GM19463 (cell line): ENCODE results near the gene RASAL2.
A peak's percentile ranks its signal among the peaks of the same experiment; 100 is the strongest.

Experiments used
- ATAC-seq: cut with Tn5 transposase; IDR thresholded peaks from one replicate; pipeline ENCODE4 v1.9.1; 2021; ENCODE audit warnings: mild to moderate bottlenecking, moderate library complexity; ENCODE audit not compliant: unreplicated experiment

RASAL2 gene

DNA sequence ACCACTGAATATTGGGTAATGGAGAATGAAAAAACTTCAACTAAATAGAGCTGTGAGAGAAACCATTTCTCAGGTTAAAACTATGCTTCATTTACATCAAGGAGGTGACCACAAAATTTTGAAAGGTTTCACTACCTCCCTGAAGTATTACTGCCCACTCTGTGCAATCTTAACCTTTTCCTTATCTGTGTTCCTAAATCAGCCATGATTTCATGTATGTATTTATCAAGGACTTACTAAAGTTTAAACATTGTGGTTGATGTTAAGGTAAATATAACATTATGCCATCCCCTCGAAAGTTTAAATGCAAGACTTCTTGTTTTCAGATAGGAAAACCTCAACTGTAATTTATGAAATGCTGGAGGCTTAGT, 318.5 kb downstream of the RASAL2 start:
- peak; percentile 82 for ATAC-seq

DNA sequence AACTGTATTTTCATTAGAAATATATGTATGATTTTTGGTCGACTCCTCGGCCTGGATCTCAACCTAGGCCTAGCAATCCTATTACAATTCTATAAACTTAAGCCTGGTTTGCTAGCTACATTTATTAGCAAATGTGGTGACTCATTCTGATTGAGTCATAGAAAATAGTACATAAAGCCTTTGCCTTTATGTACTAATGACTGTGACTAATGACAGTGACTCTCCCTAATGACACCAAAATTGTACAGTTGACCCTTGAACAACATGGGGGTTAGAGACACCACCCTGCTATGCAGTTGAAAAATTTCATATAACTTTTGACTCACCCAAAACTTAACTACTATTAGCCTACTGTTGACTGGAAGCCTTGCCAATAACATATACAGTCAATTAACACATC, 324.0 kb downstream of the RASAL2 start:
- ATAC-seq = no peak

DNA sequence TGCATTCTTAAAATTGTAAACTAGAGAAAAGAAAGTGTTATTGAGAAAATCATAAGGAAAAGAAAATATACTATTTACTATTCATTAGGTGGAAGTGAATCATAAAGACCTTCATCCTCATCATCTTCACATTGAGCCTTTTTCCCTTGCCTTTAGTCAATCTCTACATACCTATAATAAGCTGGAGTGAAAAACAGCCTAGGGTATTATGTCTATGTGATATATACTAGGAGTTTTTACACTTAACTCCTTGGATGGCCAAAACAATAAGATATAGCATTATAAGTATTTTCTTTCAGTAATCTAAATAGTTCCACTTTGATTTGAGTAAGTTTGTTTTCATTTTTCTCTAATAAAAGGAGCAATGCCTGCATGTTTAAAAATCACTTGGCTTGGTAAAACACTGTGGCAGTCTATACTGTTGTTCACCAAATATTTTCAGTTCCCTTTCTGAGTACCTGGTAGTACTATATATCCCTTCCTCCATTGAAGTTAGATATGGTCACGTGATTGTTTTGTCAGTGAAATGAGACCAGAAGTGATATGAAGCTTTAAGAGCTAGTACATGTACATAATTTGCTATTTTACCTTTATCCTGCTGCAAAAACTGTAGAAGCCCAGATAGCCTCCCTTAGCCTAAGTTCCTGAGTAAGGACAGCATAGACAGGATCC, 324.5 kb downstream of the RASAL2 start:
- peak; percentile 83 for ATAC-seq

DNA sequence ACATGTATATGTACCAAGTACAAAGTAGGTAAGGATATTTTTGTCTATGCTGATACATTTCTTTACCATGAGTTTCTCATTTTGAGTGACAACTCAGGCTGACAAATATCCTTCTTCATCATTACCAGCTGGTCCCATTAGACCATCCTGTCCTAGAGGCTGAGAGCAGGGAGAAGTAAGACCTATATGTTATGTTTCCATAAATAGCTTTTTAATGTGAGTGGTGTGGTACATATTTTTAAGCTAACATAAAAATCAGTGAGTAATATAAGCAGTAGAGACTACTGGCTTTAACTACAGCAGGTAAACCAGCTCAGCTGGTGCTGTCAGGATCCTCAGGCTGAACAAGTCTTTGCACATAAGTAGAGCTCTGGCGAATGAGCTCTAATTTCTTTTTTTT, 340.5 kb downstream of the RASAL2 start:
- no peak for ATAC-seq

DNA sequence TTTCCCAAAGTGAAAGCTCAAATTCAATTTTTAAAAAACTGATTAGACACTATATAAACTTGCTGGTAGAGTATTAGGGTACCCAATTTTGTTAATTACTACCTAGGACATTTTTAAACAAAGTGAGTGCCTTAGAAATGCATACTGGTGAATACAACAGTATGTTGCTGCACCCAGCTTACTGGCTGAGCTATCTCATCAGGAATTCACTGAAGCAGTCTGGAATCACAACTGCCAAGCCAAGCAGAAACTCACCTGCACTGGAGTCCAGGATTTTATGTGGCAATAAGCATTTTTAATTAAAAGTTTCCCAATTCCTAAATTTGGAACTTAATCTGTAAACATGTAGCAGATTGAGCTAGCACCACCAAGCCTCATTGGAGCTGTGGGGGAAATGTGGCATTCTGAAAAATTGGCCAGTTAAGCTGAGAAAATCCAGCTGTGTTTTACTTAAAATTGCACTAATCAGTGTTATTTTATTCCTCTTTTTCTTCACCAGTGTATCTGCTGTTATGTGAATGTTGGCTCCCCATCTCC, 341.1 kb downstream of the RASAL2 start:
- no peak for ATAC-seq

DNA sequence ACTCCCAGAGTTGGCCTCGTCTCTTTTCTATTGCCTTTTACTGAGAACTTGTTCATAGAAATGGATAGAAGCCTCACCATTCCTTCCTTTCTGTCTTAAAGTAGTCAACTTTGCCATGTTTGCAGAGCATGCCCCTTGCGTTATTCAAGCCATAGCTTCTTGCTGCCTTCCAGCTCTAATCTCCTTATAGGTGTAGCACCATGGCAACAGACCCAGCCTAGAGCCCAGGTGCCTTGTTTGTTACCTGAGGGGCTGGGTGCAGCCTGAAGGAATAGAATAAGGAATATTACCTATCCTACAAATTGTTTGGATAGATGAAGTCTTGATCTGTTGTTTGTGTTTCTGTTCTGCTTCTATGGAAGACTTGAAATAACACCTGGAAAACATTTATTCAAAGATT, 343.0 kb downstream of the RASAL2 start:
- no peak for ATAC-seq

DNA sequence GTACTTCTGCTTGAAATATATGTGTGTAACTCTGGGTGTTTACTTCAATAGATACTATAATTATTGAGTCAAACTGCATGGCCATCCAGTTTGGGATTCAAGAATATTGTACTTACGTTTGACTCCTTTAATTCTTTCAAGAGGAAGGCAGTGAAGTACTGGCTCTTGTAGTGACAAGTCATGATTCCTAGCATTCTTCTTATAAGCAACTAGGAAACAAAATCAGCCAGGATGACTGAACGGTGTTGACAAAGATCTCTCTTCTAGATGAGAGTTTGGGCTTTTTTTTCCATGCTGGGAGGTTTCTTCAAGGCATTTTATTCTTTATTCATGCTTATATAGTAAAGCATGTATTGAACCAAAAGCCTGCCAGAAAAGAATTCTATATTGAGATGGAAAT, 344.5 kb downstream of the RASAL2 start:
- no peak for ATAC-seq

DNA sequence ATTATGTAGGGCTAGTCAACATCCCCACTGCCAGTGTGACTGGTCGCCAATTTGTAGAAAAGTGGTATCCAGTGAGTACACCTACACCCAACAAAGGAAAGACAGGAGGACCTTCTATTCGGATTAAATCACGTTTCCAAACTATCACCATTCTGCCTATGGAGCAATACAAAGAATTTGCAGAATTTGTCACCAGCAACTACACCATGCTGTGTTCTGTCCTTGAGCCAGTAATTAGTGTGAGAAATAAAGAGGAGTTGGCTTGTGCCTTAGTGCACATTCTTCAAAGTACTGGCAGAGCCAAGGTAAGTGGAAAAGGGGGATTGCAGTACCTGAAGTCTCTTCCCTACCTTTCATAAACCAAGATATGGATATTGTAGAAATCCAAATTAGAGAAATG, 349.0 kb downstream of the RASAL2 start:
- ATAC-seq = no peak

DNA sequence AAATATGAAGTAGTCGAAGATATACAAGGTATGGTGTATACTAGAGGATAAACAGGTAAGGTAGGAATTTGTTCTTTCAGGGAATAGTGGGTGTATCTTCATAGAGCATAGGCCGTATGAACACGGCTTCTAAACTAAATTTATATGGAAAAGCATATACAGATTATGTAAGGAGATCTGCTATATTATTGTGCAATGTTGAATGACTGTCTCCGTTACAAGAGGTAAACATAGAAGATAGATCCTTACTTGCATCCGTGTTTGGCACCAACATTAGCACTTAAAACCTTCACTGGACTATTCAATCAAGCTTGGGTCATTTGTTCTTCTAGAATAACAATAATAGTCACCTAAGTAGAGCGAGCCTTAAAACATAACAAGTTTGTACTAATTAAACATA, 357.0 kb downstream of the RASAL2 start:
- ATAC-seq = no peak

DNA sequence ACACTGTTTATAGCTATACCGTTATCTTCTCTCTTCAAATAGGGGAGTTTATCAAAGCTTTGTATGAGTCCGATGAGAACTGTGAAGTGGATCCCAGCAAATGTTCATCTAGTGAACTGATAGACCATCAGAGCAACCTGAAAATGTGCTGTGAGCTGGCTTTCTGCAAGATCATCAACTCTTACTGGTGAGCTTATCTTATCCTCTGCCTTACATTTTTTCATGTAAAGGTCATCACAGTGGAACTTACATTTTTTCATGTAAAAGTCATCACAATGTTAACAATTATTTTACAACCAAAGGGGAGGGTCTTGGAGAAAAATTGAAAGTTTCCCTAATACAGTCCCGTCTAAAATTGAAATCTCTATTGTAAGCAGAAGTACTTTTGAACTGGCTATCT, 357.6 kb downstream of the RASAL2 start:
- no peak for ATAC-seq

DNA sequence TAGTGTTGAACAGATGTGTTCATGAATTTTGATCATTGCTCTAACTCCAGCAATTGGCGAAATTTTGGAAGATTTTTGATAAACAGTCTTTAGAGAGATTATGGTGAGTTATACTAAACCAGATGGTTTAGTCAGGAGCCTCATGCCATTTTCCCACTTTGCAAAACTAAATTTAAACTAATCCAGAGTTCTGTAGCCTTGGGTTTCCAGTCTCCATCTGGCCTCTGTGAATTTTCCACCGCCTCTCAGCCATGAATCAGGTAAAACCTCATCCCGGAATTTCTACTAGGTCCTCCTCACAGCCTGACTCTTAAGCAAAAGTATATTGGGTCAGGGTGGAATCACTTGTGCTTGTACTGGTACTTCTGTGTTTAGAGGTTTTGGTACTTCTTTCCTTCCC, 358.1 kb downstream of the RASAL2 start:
- ATAC-seq = no peak

DNA sequence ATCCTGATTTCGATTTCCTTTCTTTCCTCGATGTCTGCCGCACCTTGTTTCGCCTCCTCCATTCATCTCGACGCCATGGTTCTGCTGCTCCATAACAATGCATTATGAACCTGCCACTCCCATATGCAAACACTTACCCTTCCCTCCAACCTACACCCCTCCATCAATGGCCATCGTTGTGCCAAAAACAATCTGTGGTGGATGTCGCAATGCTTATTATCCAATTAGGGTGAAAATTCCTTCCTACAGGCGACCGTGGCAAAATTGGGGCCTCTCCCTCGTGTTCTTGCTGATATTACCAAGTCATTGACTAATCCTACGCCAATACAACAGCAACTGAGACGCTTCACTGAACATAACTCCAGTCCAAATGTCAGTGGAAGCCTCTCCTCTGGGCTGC, 362.6 kb downstream of the RASAL2 start:
- no peak for ATAC-seq

DNA sequence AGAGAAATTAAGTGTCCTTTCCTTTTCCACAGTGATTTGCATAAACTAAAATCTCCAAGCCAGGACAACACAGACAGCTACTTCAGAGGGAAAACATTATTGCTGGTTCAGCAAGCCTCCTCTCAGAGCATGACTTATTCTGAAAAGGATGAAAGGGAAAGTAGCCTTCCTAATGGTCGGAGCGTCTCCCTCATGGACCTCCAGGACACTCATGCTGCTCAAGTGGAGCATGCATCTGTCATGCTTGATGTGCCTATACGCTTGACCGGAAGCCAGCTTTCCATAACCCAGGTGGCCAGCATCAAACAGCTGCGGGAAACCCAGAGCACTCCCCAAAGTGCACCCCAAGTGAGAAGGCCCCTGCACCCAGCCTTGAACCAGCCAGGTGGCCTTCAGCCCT, 363.7 kb downstream of the RASAL2 start:
- ATAC-seq = no peak

DNA sequence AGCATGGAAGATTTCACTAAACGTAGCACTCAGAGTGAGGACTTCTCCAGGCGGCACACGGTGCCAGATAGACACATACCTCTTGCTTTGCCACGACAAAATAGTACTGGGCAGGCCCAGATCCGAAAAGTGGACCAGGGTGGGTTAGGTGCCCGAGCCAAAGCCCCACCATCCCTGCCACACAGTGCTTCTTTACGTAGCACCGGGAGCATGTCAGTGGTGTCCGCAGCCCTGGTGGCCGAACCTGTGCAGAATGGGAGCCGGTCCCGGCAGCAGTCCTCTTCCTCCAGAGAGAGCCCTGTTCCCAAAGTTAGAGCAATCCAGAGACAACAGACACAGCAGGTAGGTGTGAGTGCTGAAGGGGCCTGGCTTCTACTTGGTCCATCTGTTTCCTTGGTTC, 364.3 kb downstream of the RASAL2 start:
- no peak for ATAC-seq

DNA sequence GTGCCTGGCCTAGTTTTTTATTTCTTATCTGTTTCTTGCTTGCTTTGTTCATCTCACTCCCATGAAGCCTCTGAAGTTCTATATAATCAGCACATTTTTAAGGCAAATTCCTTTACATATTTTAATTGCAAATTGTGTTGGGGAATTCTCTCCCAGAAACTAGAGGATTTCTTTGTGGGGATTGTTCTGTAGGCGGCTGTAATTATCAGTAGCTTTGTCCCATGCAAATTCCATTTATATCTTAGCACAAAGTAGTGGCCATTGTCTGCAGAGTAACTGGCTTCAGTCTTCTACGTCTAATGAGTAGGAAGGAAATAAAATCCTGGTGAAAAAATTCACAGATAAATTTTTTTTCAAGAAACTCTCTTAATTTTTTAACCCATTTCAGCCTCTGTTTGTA, 367.2 kb downstream of the RASAL2 start:
- no peak for ATAC-seq

DNA sequence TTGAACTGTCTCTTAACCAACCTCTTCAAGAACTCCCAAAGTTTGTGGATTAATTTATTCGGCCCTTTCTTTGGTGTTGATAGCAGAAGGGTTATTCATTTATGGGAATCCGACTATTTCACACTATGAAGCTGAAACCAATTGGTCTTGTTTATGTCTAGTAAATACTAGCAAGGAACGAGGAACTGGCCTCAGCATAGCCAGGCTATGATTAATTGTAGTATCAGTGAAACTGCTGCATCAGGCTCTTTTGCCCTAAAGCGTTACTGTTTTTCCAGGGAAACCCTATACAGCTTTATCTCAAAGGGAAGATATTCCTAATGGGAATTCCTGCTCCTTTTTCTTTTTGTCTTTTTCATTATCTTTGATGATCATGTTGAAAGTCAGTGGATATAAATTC, 367.8 kb downstream of the RASAL2 start:
- no peak for ATAC-seq

DNA sequence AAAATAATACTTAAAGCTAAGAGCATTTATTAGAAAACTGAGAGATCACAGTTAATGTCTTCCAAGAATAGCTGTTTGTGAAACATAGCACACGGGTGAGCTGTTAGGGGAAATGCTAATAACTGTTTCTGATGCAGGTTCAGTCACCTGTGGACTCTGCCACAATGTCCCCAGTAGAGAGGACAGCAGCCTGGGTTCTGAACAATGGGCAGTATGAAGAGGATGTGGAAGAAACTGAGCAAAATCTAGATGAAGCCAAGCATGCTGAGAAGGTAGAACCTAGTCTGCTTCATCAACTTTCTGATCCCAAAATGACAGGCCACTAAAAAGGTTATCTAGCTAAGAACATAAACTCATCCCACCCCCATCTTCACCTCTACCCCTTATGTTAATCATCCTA, 370.2 kb downstream of the RASAL2 start:
- ATAC-seq = no peak

DNA sequence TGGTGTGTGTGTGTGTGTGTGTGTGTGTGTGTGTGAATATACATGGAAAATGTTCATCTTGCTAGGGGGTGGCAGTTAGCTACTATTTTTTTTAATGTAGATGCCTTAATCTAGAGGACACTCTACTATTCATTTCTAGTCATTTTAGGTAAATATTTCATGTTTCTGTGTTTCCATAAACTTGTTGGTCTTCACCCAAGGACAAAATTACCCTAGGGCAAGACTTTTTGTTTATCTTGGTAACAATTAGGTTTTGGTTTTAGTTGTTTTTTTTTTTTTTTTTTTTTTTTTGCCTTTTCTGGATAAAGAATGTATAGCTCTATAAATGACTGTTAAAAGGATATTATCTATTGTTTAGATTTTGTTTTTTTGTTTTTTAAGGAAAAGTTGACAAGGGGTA, 370.7 kb downstream of the RASAL2 start:
- no peak for ATAC-seq

DNA sequence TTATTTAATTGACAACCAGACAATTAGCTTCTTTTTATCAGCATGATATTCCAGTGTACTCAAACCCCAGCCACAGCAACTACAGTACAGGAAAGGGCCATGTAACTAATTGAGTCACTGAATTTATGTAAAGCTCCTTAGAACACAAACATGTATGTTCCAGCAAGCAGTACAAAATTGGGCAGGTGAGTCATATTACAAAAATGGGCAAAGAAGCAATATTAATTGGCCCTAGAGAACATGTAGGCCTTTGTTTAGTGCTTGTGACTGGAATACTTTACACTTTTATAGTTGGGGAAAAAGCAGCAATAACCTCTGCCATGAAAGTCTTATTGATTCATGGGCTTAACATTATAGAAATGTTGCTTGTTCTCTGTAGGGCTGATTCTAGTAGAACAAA, 371.1 kb downstream of the RASAL2 start:
- no peak for ATAC-seq

DNA sequence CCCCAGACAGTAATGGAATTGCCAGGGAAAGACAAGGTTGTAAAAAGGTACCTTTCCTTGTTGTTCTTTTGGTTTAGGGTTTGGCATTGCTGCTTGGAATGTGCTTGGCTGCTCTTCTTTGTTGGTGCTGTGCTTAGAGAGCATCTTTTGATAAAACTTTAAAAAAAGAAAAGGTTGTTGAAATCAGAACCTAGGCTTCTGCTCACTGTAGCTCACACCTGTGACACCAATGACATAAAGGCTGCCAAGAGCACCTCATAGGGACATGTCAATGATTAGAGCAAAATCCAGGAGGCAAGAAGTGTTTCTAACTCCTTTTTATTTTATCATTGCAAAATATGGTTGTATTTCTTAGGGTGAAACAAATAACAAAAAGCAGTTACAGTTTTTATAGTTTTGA, 373.9 kb downstream of the RASAL2 start:
- ATAC-seq = no peak

DNA sequence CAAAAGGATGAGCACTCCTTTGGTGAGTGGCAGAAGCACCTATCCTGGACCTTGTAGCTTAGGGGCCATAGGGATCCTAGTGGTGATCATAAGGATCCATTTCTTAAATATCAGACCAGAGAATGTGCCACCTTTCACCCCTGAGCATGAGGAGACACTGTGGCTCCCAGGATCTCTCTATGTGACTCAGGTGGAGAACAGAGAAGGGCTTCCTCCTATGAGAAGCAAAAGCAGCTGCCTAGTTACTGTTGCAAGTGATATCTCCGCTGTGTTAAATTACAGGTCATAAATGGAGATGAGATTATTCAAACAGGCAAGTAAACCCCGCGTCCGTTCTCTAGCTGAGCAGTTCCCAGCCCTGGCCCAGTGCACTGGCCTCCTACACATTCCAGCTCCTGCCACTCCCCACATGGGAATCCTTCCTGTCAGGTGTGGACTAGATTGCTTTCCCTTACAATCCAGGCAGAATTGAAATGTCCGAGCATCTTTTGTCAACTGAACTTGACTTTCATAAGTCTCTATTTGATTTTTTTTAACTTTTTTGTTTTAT, 376.6 kb downstream of the RASAL2 start:
- no peak for ATAC-seq

DNA sequence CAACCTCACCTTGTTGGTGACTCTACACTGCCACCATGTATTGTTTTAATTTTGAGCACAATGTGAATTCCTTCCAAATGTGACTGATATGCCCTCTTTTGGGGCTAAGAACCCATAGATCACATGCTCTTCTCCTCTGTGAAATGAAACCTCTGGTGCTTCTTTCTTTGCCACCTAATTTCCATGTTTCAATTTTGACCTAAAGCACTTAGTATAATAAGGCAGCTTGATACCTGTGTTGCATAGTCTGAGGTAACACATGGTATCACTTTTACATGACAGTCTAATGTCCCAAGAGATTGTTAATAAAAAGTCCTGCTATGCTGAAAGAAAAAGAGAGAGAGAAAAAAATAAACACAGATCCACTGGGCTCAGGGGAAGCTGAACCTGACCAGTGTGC, 378.6 kb downstream of the RASAL2 start:
- ATAC-seq = no peak

DNA sequence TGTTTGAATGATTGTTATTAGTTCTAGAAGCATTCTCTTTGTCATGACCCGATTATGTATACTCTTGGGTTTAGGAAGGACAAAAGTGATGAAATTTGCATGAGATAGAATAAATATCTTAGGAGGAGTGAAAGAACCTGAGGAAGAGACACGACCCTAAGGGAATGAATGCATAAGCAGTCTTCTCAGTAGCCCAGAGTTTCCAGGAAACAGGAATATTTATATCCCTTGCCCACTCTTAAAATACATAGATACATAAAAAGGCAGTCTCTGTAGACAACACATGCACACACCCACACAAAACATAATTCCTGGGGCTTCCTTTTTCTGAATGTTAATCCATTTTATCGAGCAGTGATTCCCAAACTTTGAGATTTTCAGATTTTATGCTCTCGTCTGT, 383.5 kb downstream of the RASAL2 start:
- no peak for ATAC-seq
